Measurements from ENCODE around the gene KCNAB2. TPM values are rescaled to one million over a fixed set of nuclear protein-coding genes. Genes with fewer than 3 reads are reported as not detected.

KCNAB2 gene
- polyA plus RNA-seq, 1 of the 3 experiments (the other 2 are of a cell fraction), result 7.6 TPM

- ChIA-PET CTCF (interaction anchor here (0.9 to 1.4 kb wide), 2 partner anchors 35 to 247 kb away, joined by 3 to 7 read pairs; no protein-coding TSS in a partner anchor), POLR2A (no interaction called here)
- no peak for DNase-seq
- H3K79me2 ChIP-seq (ENCODE audit: insufficient read depth), result no peaks in the 10 kb centered on the region
- no peaks in the 10 kb centered on the region for H4K20me1 ChIP-seq (ENCODE audit: insufficient read depth)
- 89% methylated on average over 17 of the region's 19 CpGs for WGBS (ENCODE audit: low lambda C conversion rate)
- H3F3A ChIP-seq (replicated peaks; ENCODE audit: insufficient read depth), result no peaks in the 10 kb centered on the region
- H3K27me3 ChIP-seq (ENCODE audit: insufficient read depth), result no peaks in the 10 kb centered on the region
- H3K36me3 ChIP-seq (replicated peaks in 1 of 2; ENCODE audit: control insufficient read depth in 1 of 2, insufficient read depth in 2 of 2, low read length in 1 of 2), result no peaks in the 10 kb centered on the region
- H3K27ac ChIP-seq (ENCODE audit: low read depth in 2 of 2, low read length in 1 of 2), result no peak overlapping the region
- no peaks in the 10 kb centered on the region for H3K9me2 ChIP-seq
- H3K4me3 ChIP-seq (ENCODE audit: low read depth in 2 of 2, low read length in 1 of 2), result no peak overlapping the region
- TF ChIP-seq JUND (IDR thresholded peaks at IDR 0.05) (no peak), CTCF (IDR thresholded peaks at IDR 0.05) (no peak), GATA2 (CRISPR knock-in tag; IDR thresholded peaks at IDR 0.05) (no peak), FOSL2 (IDR thresholded peaks at IDR 0.05; ENCODE audit: borderline replicate concordance, low read depth) (no peak), YY1 (IDR thresholded peaks at IDR 0.05; ENCODE audit: low read depth) (no peak), GABPA (IDR thresholded peaks at IDR 0.05; ENCODE audit: low read depth) (no peak), TAF1 (IDR thresholded peaks at IDR 0.05; ENCODE audit: borderline replicate concordance, low read depth, low read length) (no peak), RXRA (IDR thresholded peaks at IDR 0.05; ENCODE audit: borderline replicate concordance, low read depth) (no peak), SIN3A (IDR thresholded peaks at IDR 0.05; ENCODE audit: borderline replicate concordance, low read depth, low read length) (no peak), RCOR1 (IDR thresholded peaks at IDR 0.05; ENCODE audit: low read length) (no peak), PBX3 (IDR thresholded peaks at IDR 0.05) (no peak), EP300 (IDR thresholded peaks at IDR 0.05; ENCODE audit: borderline replicate concordance in 1 of 2, low read depth in 1 of 2, low read length in 1 of 2) (no peak), POLR2AphosphoS5 (IDR thresholded peaks at IDR 0.05; ENCODE audit: low read depth, low read length) (no peak), FOXM1 (IDR thresholded peaks at IDR 0.05; ENCODE audit: low read depth) (no peak), ZBTB33 (IDR thresholded peaks at IDR 0.05; ENCODE audit: borderline replicate concordance, low read depth) (no peak), EZH2phosphoT487 (IDR thresholded peaks at IDR 0.05; ENCODE audit: borderline replicate concordance, low read depth) (no peak), IRF3 (IDR thresholded peaks at IDR 0.05; ENCODE audit: low read depth, low read length) (no peak), ELF1 (IDR thresholded peaks at IDR 0.05) (no peak)
- no peak overlapping the region for H2AFZ ChIP-seq (ENCODE audit: low read depth)
- no peak overlapping the region for H3K9ac ChIP-seq
- H3K4me2 ChIP-seq, result no peak overlapping the region
- peaks cover 0 to 47% of the 10 kb centered on the region in 2 experiments; a peak in 1 of 4 replicates for H3K4me1 ChIP-seq (ENCODE audit: control insufficient read depth in 1 of 2, insufficient read depth in 2 of 2, low read depth in 1 of 2, low read length in 1 of 2)
- no peaks in the 10 kb centered on the region for H3K9me3 ChIP-seq
Measured at GRCh38 chr1:5998906-5999301, 46.8 kb upstream of the KCNAB2 start.
